ENCODE results near the gene MTHFD1. TPM values are rescaled to one million over a fixed set of nuclear protein-coding genes. Genes with fewer than 3 reads are reported as not detected.

Gene MTHFD1
- total RNA-seq, 4 donors from 2014 or later, result 36.2 to 68.7 (median 42.0) TPM

- no peak overlapping the region for H3K4me3 ChIP-seq
- no peak for TF ChIP-seq POLR2A (IDR thresholded peaks at IDR 0.05)
- no peak for TF ChIP-seq CTCF (IDR thresholded peaks at IDR 0.05 in 4 of 5, conservative IDR thresholded peaks at IDR 0.05 in 1 of 5)
- in situ Hi-C loops (cut with MboI; ENCODE audit: low sequenced_read_pairs in 4 of 4), result no loop called here
- H3K27ac ChIP-seq, result no peak overlapping the region
- H3K27me3 ChIP-seq, result no peaks in the 10 kb centered on the region
- H3K36me3 ChIP-seq, result peaks cover 0 to 25% of the 10 kb centered on the region in 2 donors
- intact Hi-C loops (cut with DNase I; ENCODE audit: low total_unique reads), result no loop called here
- DNase-seq, result no peak
- H3K9me3 ChIP-seq, result no peaks in the 10 kb centered on the region
- H3K4me1 ChIP-seq, result no peaks in the 10 kb centered on the region
- ATAC-seq, result no peak
Observed at GRCh38 chr14:64411001-64411400, 22.8 kb downstream of the MTHFD1 start.

- H3K9me3 ChIP-seq, result no peaks in the 10 kb centered on the region
- H3K4me3 ChIP-seq, result no peak overlapping the region
- no peak overlapping the region for H3K27ac ChIP-seq
- in situ Hi-C loops (cut with MboI; ENCODE audit: low sequenced_read_pairs in 4 of 4), result no loop called here
- peaks cover 0 to 38% of the 10 kb centered on the region in 2 donors for H3K36me3 ChIP-seq
- H3K4me1 ChIP-seq, result no peaks in the 10 kb centered on the region
- DNase-seq (no peak), ATAC-seq (no peak)
- no peaks in the 10 kb centered on the region for H3K27me3 ChIP-seq
- TF ChIP-seq CTCF (IDR thresholded peaks at IDR 0.05 in 4 of 5, conservative IDR thresholded peaks at IDR 0.05 in 1 of 5) (no peak), POLR2A (IDR thresholded peaks at IDR 0.05) (no peak)
- intact Hi-C loops (cut with DNase I; ENCODE audit: low total_unique reads), result no loop called here
Observed at GRCh38 chr14:64412237-64412636, 24.1 kb downstream of the MTHFD1 start.

GRCh38 chr14:64416348-64416932 is 28.3 kb downstream of the MTHFD1 start:
- TF ChIP-seq POLR2A (IDR thresholded peaks at IDR 0.05) (no peak), CTCF (IDR thresholded peaks at IDR 0.05 in 4 of 5, conservative IDR thresholded peaks at IDR 0.05 in 1 of 5) (no peak)
- Histone ChIP-seq H3K4me3 (no peak overlapping the region), H3K36me3 (peaks cover 0 to 57% of the 10 kb centered on the region in 2 donors), H3K9me3 (no peaks in the 10 kb centered on the region), H3K4me1 (peaks cover 0 to 4% of the 10 kb centered on the region in 2 donors), H3K27me3 (no peaks in the 10 kb centered on the region), H3K27ac (no peak overlapping the region)
- intact Hi-C loops (cut with DNase I; ENCODE audit: low total_unique reads), result no loop called here
- in situ Hi-C loops (cut with MboI; ENCODE audit: low sequenced_read_pairs in 4 of 4), result no loop called here
- DNase-seq (no peak), ATAC-seq (no peak)

GRCh38 chr14:64417055-64417770 is 29.1 kb downstream of the MTHFD1 start:
- Histone ChIP-seq H3K4me3 (no peak overlapping the region), H3K27me3 (no peaks in the 10 kb centered on the region), H3K9me3 (no peaks in the 10 kb centered on the region), H3K36me3 (peaks cover 0 to 56% of the 10 kb centered on the region in 2 donors), H3K27ac (no peak overlapping the region), H3K4me1 (peaks cover 0 to 4% of the 10 kb centered on the region in 2 donors)
- DNase-seq (no peak), ATAC-seq (no peak)
- intact Hi-C loops (cut with DNase I; ENCODE audit: low total_unique reads) (no loop called here), in situ Hi-C loops (cut with MboI; ENCODE audit: low sequenced_read_pairs in 4 of 4) (no loop called here)
- TF ChIP-seq POLR2A (IDR thresholded peaks at IDR 0.05) (no peak), CTCF (IDR thresholded peaks at IDR 0.05 in 4 of 5, conservative IDR thresholded peaks at IDR 0.05 in 1 of 5) (no peak)

Data from gastrocnemius medialis (tissue), 4 donors.